ENCODE measurements around the gene SMIM43. TPM values are rescaled to one million over a fixed set of nuclear protein-coding genes. Genes with fewer than 3 reads are reported as not detected.

Gene SMIM43
- total RNA-seq, 1 experiment from 2014 or later: 0.33 TPM

Other genes starting within 250 kb of the SMIM43 start
- gene ANXA5, start 68.2 kb downstream of the SMIM43 start, total RNA-seq (2021): 169 to 186 TPM (median 176 TPM) in 3 replicates
- gene EXOSC9, start 36.2 kb upstream of the SMIM43 start, total RNA-seq (2021): 37.1 to 50.0 TPM (median 39.1 TPM) in 3 replicates
- gene CCNA2, start 58.7 kb upstream of the SMIM43 start, total RNA-seq (2021): 77.1 to 95.1 TPM (median 81.1 TPM) in 3 replicates
- 18.9 to 25.0 TPM (median 20.5 TPM) in 3 replicates for gene BBS7, start 105.3 kb upstream of the SMIM43 start, total RNA-seq (2021)
- 0.21 to 0.30 TPM (median 0.26 TPM) in 3 replicates for gene TRPC3, start 186.9 kb upstream of the SMIM43 start, total RNA-seq (2021)